GM12892 (cell line): ENCODE measurements around the gene GARS1.

Source experiments
- POLR2A ChIP-seq: IDR thresholded peaks from 2 replicates; pipeline ENCODE4 v1.6.1; 2011; ENCODE audit warnings: low read depth, low read length, control low read depth
- TAF1 ChIP-seq: IDR thresholded peaks from 2 replicates; pipeline ENCODE4 v1.6.1; 2011; ENCODE audit warnings: low read depth, mild to moderate bottlenecking, control low read depth, low read length, borderline replicate concordance

DNA sequence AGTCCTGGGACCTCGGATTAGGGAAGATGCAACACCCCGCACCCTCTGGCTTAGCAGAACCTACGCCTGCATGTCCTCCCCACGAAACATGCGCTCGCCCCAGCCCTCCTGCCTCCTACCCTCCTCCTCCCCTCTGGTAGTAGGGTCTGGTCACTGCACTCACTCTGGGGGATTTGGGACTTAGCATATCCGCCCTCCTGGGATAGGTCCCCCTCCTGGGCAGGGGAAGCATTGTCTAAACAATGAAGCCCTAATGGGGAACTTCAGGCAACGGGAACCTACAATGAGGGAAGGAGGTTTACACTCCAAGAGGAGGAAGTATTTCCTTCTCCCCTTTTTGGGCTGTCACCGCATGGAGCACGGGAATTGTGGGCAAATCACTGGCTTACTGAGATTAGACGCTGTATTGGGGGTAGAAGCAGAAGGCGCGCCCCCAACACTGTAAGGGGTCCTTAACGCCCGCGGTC lies 86.7 kb downstream of the GARS1 start:
- no peak for TF ChIP-seq POLR2A
- no peak for TF ChIP-seq TAF1
